22Rv1 (cell line): ENCODE results near the gene NDOR1.

Experiments
- CTCF ChIP-seq: fragments of 450-650 bp; IDR thresholded peaks from 2 replicates; pipeline ENCODE4 v1.5.1; 2017; ENCODE audit warnings: mild to moderate bottlenecking
- ZFX ChIP-seq: fragments of 450-650 bp; IDR thresholded peaks from 2 replicates; pipeline ENCODE4 v1.6.1; 2017; ENCODE audit warnings: antibody characterized with exemption, borderline replicate concordance

GRCh38 chr9:137200311-137201204 is 4.9 kb upstream of the NDOR1 start, which contains the start of gene TPRN:
- TF ChIP-seq CTCF (no peak), ZFX (no peak)
